ENCODE results near the gene TMIGD1. TPM values are rescaled to one million over a fixed set of nuclear protein-coding genes. Genes with fewer than 3 reads are reported as not detected.
A peak's percentile ranks its signal among the peaks of the same experiment; 100 is the strongest.

TMIGD1 gene
- polyA plus RNA-seq, 4 donors, result 0.59 to 1.2 (median 0.83) TPM

GRCh38 chr17:30292286-30292858 is 41.5 kb downstream of the TMIGD1 start:
- DNase-seq (ENCODE audit: low read depth in 4 of 4, low spot score in 2 of 4), result peak in 2 of 4 donors; percentile 37

GRCh38 chr17:30291543-30292285 is 42.1 kb downstream of the TMIGD1 start, which contains the start of gene BLMH:
BLMH (minus strand) TSS chr17:30291944; CDS start chr17:30291819, 125 bp downstream.
- DNase-seq (ENCODE audit: low read depth in 4 of 4, low spot score in 2 of 4), result peak in 3 of 4 donors; percentile 57 to 72 (median 66)

- peak in 3 of 4 donors; percentile 20 to 31 (median 23) for DNase-seq (ENCODE audit: low read depth in 4 of 4, low spot score in 2 of 4)
These were observed 42.9 kb downstream of the TMIGD1 start for GRCh38 chr17:30290696-30291542.

GRCh38 chr17:30290077-30290476 is 43.8 kb downstream of the TMIGD1 start:
- no peak for DNase-seq (ENCODE audit: low read depth in 4 of 4, low spot score in 2 of 4)

GRCh38 chr17:30279156-30279555 is 54.7 kb downstream of the TMIGD1 start:
- no peak for DNase-seq (ENCODE audit: low read depth in 4 of 4, low spot score in 2 of 4)

- DNase-seq (ENCODE audit: low read depth in 4 of 4, low spot score in 2 of 4), result no peak
These were observed 55.8 kb downstream of the TMIGD1 start for GRCh38 chr17:30278032-30278431.

GRCh38 chr17:30275911-30276310 is 57.9 kb downstream of the TMIGD1 start:
- no peak for DNase-seq (ENCODE audit: low read depth in 4 of 4, low spot score in 2 of 4)

GRCh38 chr17:30274887-30275286 is 59.0 kb downstream of the TMIGD1 start:
- no peak for DNase-seq (ENCODE audit: low read depth in 4 of 4, low spot score in 2 of 4)

GRCh38 chr17:30273373-30273772 is 60.5 kb downstream of the TMIGD1 start:
- no peak for DNase-seq (ENCODE audit: low read depth in 4 of 4, low spot score in 2 of 4)

- DNase-seq (ENCODE audit: low read depth in 4 of 4, low spot score in 2 of 4), result no peak
These were observed 62.8 kb downstream of the TMIGD1 start for GRCh38 chr17:30271102-30271501.

GRCh38 chr17:30267625-30268024 is 66.2 kb downstream of the TMIGD1 start:
- DNase-seq (ENCODE audit: low read depth in 4 of 4, low spot score in 2 of 4), result no peak

Other genes starting within 250 kb of the TMIGD1 start
- gene NSRP1, start 217.2 kb downstream of the TMIGD1 start, polyA plus RNA-seq (ENCODE audit: insufficient read length in 4 of 4), result 10 to 100 TPM; 35.6 to 46.4 (median 41.6) TPM
- gene SLC6A4, start 98.4 kb downstream of the TMIGD1 start, polyA plus RNA-seq (ENCODE audit: insufficient read length in 4 of 4), result 1 to 10 TPM in 1 of 4 donors, under 1 TPM in 3; 0.52 to 1.0 (median 0.83) TPM
- 10 to 100 TPM; 72.3 to 99.7 (median 81.3) TPM for gene BLMH, start 42.1 kb downstream of the TMIGD1 start, polyA plus RNA-seq (ENCODE audit: insufficient read length in 4 of 4)
- gene CPD, start 44.9 kb upstream of the TMIGD1 start, polyA plus RNA-seq (ENCODE audit: insufficient read length in 4 of 4), result 10 to 100 TPM; 81.5 to 92.2 (median 85.5) TPM
- gene GOSR1, start 143.4 kb upstream of the TMIGD1 start, polyA plus RNA-seq (ENCODE audit: insufficient read length in 4 of 4), result 10 to 100 TPM; 42.3 to 59.8 (median 51.7) TPM

All from left renal cortex interstitium (tissue), 4 donors.